ENCODE measurements around the gene MEGF11.

DNA sequence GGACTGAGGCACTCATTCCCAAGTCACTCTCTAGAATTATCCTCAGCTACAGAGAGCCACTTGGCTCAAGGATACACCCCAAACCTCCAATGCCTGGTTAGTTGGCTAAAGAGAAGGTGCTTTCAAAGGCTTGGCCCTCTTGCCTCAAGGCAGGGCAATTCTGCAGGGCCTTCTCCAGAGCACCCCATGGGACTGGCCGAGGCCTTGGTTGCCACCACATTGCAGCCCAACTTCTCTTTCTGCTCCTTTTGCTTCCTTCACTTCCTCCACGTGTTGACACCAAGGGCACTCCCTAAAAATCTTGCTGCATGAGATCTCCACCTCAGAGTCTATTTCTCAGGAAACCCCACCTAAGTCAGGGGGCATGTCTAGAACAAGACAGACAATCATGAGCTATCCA is 36.7 kb downstream of the MEGF11 start:
- TF ChIP-seq, protein P1, sequence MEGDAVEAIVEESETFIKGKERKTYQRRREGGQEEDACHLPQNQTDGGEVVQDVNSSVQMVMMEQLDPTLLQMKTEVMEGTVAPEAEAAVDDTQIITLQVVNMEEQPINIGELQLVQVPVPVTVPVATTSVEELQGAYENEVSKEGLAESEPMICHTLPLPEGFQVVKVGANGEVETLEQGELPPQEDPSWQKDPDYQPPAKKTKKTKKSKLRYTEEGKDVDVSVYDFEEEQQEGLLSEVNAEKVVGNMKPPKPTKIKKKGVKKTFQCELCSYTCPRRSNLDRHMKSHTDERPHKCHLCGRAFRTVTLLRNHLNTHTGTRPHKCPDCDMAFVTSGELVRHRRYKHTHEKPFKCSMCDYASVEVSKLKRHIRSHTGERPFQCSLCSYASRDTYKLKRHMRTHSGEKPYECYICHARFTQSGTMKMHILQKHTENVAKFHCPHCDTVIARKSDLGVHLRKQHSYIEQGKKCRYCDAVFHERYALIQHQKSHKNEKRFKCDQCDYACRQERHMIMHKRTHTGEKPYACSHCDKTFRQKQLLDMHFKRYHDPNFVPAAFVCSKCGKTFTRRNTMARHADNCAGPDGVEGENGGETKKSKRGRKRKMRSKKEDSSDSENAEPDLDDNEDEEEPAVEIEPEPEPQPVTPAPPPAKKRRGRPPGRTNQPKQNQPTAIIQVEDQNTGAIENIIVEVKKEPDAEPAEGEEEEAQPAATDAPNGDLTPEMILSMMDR (IDR thresholded peaks at IDR 0.05), result no peak
- no peak for TF ChIP-seq POLR2AphosphoS5 (IDR thresholded peaks at IDR 0.05)
